Cardiac fibroblast (primary cell): ENCODE data around the gene MICAL3.

ENCODE experiments used
- DNase-seq, 2 donors: peaks; one replicate each; pipeline versions ENCODE4 v3.0.0 to v3.0.0-alpha.2; 2010; ENCODE audit warnings: low read depth in 2 of 2
- H3K4me3 ChIP-seq, 2 donors: replicated peaks in 1 of 2; 1 replicate in 1 of 2; 2 replicates in 1 of 2; pipeline ENCODE4 v1.5.1; 2011; ENCODE audit warnings: low read depth in 2 of 2, low read length in 2 of 2, mild to moderate bottlenecking in 2 of 2, moderate library complexity in 1 of 2
- CTCF ChIP-seq: IDR thresholded peaks from one replicate; pipeline ENCODE4 v1.5.1; 2011; ENCODE audit warnings: low read depth, mild to moderate bottlenecking, low read length, inconsistent platforms

MICAL3 gene

GRCh38 chr22:17789379-17790200 is 234.8 kb downstream of the MICAL3 start:
- H3K4me3 ChIP-seq = no peak overlapping the region
- no peak for DNase-seq
- TF ChIP-seq CTCF = no peak

DNA sequence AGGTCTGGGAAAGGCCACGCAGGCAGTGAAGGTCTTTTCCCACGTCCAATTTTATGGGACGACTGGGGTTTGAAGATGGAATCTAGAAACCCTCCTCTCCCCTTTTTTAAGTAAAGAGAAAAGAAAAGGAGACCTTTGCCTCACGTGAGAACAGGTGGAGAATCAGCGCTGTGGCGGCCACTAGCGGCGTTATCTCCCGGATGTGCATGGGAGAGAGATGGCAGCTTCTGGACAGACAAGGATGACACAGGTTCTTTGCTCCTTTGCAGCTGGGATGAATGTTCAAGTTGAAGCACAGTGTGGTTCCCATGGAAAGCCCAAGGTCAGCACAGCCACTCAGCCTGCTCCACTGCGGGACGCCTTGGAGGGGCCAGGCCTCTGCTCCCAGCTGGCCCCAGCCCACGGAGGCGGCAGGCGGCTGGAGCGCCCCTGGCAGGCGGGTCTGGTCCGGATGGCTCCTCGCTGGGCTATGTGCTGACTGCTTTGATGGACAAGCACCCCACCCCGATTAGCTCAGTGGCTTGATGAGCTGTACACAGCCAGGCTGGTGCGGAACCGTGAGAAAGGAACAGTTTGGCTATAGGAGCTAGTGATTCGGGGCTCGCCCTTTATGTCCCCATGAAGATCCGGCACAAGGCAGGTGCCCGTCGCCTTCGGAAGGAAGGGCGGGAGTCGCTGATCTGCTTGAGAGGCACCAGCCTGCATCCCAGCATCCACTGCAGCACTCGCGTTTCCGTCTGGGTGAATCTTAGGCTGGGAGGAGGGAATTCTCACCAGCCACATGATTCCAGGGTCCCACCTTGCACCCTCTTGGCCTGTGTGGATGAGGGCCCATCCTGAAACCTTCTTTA is 235.6 kb downstream of the MICAL3 start:
- H3K4me3 ChIP-seq = no peak overlapping the region
- no peak for DNase-seq
- no peak for TF ChIP-seq CTCF

DNA sequence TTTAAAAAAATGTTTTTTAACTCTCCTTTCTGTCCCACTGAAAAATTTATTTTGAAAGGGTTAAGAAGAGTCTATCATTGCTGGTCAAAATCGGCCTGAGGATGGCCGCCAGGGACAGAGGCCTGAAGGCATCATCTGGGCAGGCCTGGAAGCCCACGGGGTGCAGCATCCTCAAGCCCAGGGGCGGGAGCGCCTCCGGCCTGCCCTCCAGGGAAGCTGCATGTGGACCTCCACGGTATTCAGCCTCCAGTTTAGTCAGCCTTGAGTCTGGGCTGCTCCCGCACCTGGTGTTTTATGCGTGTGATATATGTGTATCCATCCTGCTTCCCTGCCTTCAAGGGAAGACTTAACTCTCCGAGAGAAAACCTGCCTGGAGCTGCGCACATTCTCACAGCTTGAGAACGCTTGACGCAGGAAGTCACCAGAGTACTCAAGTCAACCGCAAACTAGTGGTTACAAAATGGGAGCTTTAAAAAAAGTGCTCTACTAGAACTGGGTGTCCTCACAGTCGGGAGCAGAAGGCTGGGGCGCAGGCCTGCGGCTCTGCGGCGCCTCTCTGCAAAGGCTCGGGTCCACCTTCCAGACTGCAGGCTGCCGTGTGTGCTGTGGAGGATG is 236.5 kb downstream of the MICAL3 start:
- H3K4me3 ChIP-seq = no peak overlapping the region
- no peak for TF ChIP-seq CTCF
- no peak for DNase-seq

DNA sequence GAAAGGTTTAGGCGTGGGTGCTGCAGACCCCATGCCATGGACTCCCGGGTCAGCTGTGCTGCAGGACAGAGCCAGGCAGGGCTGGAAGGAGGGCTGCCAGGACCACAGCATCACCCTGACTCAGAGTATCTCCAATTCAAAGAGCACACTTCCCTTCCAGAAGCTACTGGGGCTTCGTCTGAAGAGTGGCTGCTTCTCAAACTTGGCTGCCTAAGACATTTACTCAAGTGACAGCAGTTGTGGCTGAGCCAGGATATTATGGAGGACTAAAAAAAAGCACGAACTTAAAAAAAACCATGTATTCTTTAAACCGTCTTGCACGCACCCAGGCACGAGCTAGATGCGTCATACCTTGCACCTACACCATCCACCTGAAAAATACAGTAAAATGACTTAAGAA is 237.1 kb downstream of the MICAL3 start:
- DNase-seq = peak in 1 of 2 donors; percentile 50
- TF ChIP-seq CTCF = no peak

GRCh38 chr22:17786435-17787161 is 237.8 kb downstream of the MICAL3 start:
- no peak overlapping the region for H3K4me3 ChIP-seq
- peak; percentile 39 to 65 for DNase-seq
- peak; percentile 8 for TF ChIP-seq CTCF

More for the DNA sequence above, 237.1 kb downstream of the MICAL3 start:
- H3K4me3 ChIP-seq = no peak overlapping the region
